ENCODE measurements around the gene GALNT11. TPM values are rescaled to one million over a fixed set of nuclear protein-coding genes. Genes with fewer than 3 reads are reported as not detected.
"Not testable (repeated sequence)": the region's sequence is repeated elsewhere in the genome, so short reads cannot be mapped to it uniquely, and the experiment has no call there.

The GALNT11 gene
- polyA plus RNA-seq, 3 donors = 21.7 to 40.9 (median 24.6) TPM

- WGBS, 3 donors = 80 to 100% (median 96%) methylated on average over 3 of the region's 3 CpGs
- not testable (repeated sequence) for H3K27ac ChIP-seq (ENCODE audit: low read depth, low read length)
These were observed 37.7 kb downstream of the GALNT11 start for GRCh38 chr7:152063192-152063591.

- WGBS, 3 donors = 90 to 99% (median 99%) methylated on average over 3 of the region's 3 CpGs
- not testable (repeated sequence) for H3K27ac ChIP-seq (ENCODE audit: low read depth, low read length)
These were observed 38.3 kb downstream of the GALNT11 start for GRCh38 chr7:152063821-152064220.

GRCh38 chr7:152065800-152066344, 40.4 kb downstream of the GALNT11 start:
- 89 to 94% (median 91%) methylated on average over 10 of the region's 10 CpGs for WGBS, 3 donors
- not testable (repeated sequence) for H3K27ac ChIP-seq (ENCODE audit: low read depth, low read length)

- 85 to 89% (median 88%) methylated on average over 4 of the region's 4 CpGs for WGBS, 3 donors
- H3K27ac ChIP-seq (ENCODE audit: low read depth, low read length) = no peak overlapping the region
These were observed 46.9 kb downstream of the GALNT11 start for GRCh38 chr7:152072421-152072820.

- H3K27ac ChIP-seq (ENCODE audit: low read depth, low read length) = no peak overlapping the region
- WGBS, 3 donors = 79 to 88% (median 87%) methylated on average over 2 of the region's 2 CpGs
These were observed 47.9 kb downstream of the GALNT11 start for GRCh38 chr7:152073352-152073751.

- WGBS, 3 donors = 34 to 78% (median 67%) methylated on average over 2 of the region's 2 CpGs
- no peak overlapping the region for H3K27ac ChIP-seq (ENCODE audit: low read depth, low read length)
These were observed 49.2 kb downstream of the GALNT11 start for GRCh38 chr7:152074673-152075072.

- H3K27ac ChIP-seq (ENCODE audit: low read depth, low read length) = not testable (repeated sequence)
- WGBS, 3 donors = 66 to 97% (median 95%) methylated on average over 14 of the region's 14 CpGs
These were observed 49.9 kb downstream of the GALNT11 start for GRCh38 chr7:152075379-152075778.

- no peak overlapping the region for H3K27ac ChIP-seq (ENCODE audit: low read depth, low read length)
These were observed 50.9 kb downstream of the GALNT11 start for GRCh38 chr7:152076324-152076821.

GRCh38 chr7:152076940-152077933, 51.8 kb downstream of the GALNT11 start:
- H3K27ac ChIP-seq (ENCODE audit: low read depth, low read length) = no peak overlapping the region
- 50 to 93% (median 91%) methylated on average over 8 of the region's 8 CpGs for WGBS, 3 donors

More at GRCh38 chr7:152076324-152076821, 50.9 kb downstream of the GALNT11 start:
- 35 to 83% (median 81%) methylated on average over 8 of the region's 8 CpGs for WGBS, 3 donors

GRCh38 chr7:152078025-152078424, 52.6 kb downstream of the GALNT11 start:
- WGBS, 3 donors = 66 to 88% (median 88%) methylated on average over 6 of the region's 6 CpGs
- H3K27ac ChIP-seq (ENCODE audit: low read depth, low read length) = no peak overlapping the region

GRCh38 chr7:152078786-152079185, 53.3 kb downstream of the GALNT11 start:
- 44 to 87% (median 84%) methylated on average over 3 of the region's 3 CpGs for WGBS, 3 donors
- no peak overlapping the region for H3K27ac ChIP-seq (ENCODE audit: low read depth, low read length)

GRCh38 chr7:152081088-152081487, 55.6 kb downstream of the GALNT11 start:
- H3K27ac ChIP-seq (ENCODE audit: low read depth, low read length) = no peak overlapping the region

GRCh38 chr7:152082073-152082721, 56.7 kb downstream of the GALNT11 start:
- H3K27ac ChIP-seq (ENCODE audit: low read depth, low read length) = not testable (repeated sequence)
- WGBS, 3 donors = 52 to 83% (median 83%) methylated on average over 6 of the region's 6 CpGs

More at GRCh38 chr7:152081088-152081487, 55.6 kb downstream of the GALNT11 start:
- WGBS, 3 donors = 29 to 86% (median 82%) methylated on average over 4 of the region's 4 CpGs

- WGBS, 3 donors = 52 to 98% (median 96%) methylated on average over 3 of the region's 3 CpGs
- no peak overlapping the region for H3K27ac ChIP-seq (ENCODE audit: low read depth, low read length)
These were observed 59.7 kb downstream of the GALNT11 start for GRCh38 chr7:152085131-152085530.

GRCh38 chr7:152086513-152086912, 61.0 kb downstream of the GALNT11 start:
- no peak overlapping the region for H3K27ac ChIP-seq (ENCODE audit: low read depth, low read length)
- WGBS, 3 donors = 5 to 55% (median 53%) methylated on average over 1 of the region's 1 CpG

- no peak overlapping the region for H3K27ac ChIP-seq (ENCODE audit: low read depth, low read length)
- 98 to 99% (median 99%) methylated on average over 7 of the region's 7 CpGs for WGBS, 3 donors
These were observed 63.7 kb downstream of the GALNT11 start for GRCh38 chr7:152089183-152089582.

- WGBS, 3 donors = 86 to 94% (median 93%) methylated on average over 6 of the region's 6 CpGs
- no peak overlapping the region for H3K27ac ChIP-seq (ENCODE audit: low read depth, low read length)
These were observed 65.3 kb downstream of the GALNT11 start for GRCh38 chr7:152090747-152091146.

- WGBS, 3 donors = 88 to 93% (median 89%) methylated on average over 4 of the region's 4 CpGs
These were observed 68.2 kb downstream of the GALNT11 start for GRCh38 chr7:152093717-152094116.

GRCh38 chr7:152095771-152096170, 70.3 kb downstream of the GALNT11 start:
- 66 to 100% (median 98%) methylated on average over 1 of the region's 1 CpG for WGBS, 3 donors
- H3K27ac ChIP-seq (ENCODE audit: low read depth, low read length) = no peak overlapping the region

More at GRCh38 chr7:152093717-152094116, 68.2 kb downstream of the GALNT11 start:
- H3K27ac ChIP-seq (ENCODE audit: low read depth, low read length) = no peak overlapping the region
